Upper lobe of left lung (tissue), 6 donors: ENCODE results near the gene SNRNP48. TPM values are rescaled to one million over a fixed set of nuclear protein-coding genes. Genes with fewer than 3 reads are reported as not detected.
A peak's percentile ranks its signal among the peaks of the same experiment; 100 is the strongest.

Experiments used
- ATAC-seq, 2 donors: fragments of 200-7000 bp; cut with Tn5 transposase; one replicate each; pipeline ENCODE4 v1.9.1; 2022; ENCODE audit warnings: mild to moderate bottlenecking in 2 of 2, moderate library complexity in 2 of 2; ENCODE audit not compliant: low FRiP score in 2 of 2
- DNase-seq, 2 donors: peaks; one replicate each; pipeline ENCODE4 v3.0.0-alpha.2; 2019 to 2020
- H3K27ac ChIP-seq, 4 donors: fragments of 200-600 bp; sonication (generic); one replicate each; pipeline ENCODE4 v1.5.1; 2016 to 2019
- H3K27me3 ChIP-seq, 4 donors: fragments of 200-600 bp; sonication (generic); one replicate each; pipeline ENCODE4 v1.5.1; 2017 to 2019
- H3K36me3 ChIP-seq, 4 donors: fragments of 200-600 bp; sonication (generic); one replicate each; pipeline ENCODE4 v1.5.1; 2016 to 2019
- H3K4me1 ChIP-seq, 4 donors: fragments of 200-600 bp; sonication (generic); one replicate each; pipeline ENCODE4 v1.5.1; 2018 to 2019
- H3K4me3 ChIP-seq, 4 donors: fragments of 200-600 bp; sonication (generic); one replicate each; pipeline ENCODE4 v1.5.1; 2017 to 2019; ENCODE audit warnings: mild to moderate bottlenecking in 2 of 4, moderate library complexity in 1 of 4
- H3K9me3 ChIP-seq, 4 donors: fragments of 200-600 bp; sonication (generic); one replicate each; pipeline ENCODE4 v1.5.1; 2018 to 2019
- EP300 ChIP-seq, 4 donors: sonication (generic); formaldehyde crosslinking; IDR thresholded peaks; one replicate each; pipeline ENCODE4 v1.5.1; 2017; ENCODE audit warnings: antibody characterized with exemption in 4 of 4, control low read depth in 2 of 4
- POLR2A ChIP-seq, 4 donors: fragments of 450-650 bp; IDR thresholded peaks; one replicate each; pipeline ENCODE4 v1.5.1; 2016 to 2017; ENCODE audit warnings: antibody characterized with exemption in 4 of 4, mild to moderate bottlenecking in 2 of 4
- POLR2AphosphoS5 ChIP-seq, 2 donors: sonication (generic); formaldehyde crosslinking; IDR thresholded peaks; one replicate each; pipeline ENCODE4 v1.5.1; 2017; ENCODE audit warnings: antibody characterized with exemption in 2 of 2
- WGBS, 2 donors: methylation state at CpG; one replicate each; pipeline ENCODE4 v1.1.5; 2017 to 2018; 5-methylcytosine and 5-hydroxymethylcytosine counted together
- total RNA-seq, 6 donors: library from RNA; depleted of rRNA in 4 of 6; stranded (reverse); fragments of >200 nt in 4 of 6; gene quantifications; one replicate each; pipeline versions ENCODE4 v1.1.0 to v1.2.1, GENCODE V29; 2016 to 2021
- TF ChIP-seq, protein P1 (sequence below), 6 experiments: fragments of 450-650 bp in 4 of 6; fragments of 200-600 bp in 2 of 6; sonication (generic) in 2 of 6; IDR thresholded peaks; one replicate each; pipeline ENCODE4 v1.5.1; 2016 to 2019; ENCODE audit warnings: antibody characterized with exemption in 6 of 6
- donor health status: DM: no; HTN: no; CAD: no; lungs with moderate emphysema.
- donor health status: DM: no; HTN: yes; CAD: no; lungs with severe emphysema.

SNRNP48 gene
- total RNA-seq, 6 donors from 2014 or later: 1.3 to 23.0 (median 10.2) TPM

DNA sequence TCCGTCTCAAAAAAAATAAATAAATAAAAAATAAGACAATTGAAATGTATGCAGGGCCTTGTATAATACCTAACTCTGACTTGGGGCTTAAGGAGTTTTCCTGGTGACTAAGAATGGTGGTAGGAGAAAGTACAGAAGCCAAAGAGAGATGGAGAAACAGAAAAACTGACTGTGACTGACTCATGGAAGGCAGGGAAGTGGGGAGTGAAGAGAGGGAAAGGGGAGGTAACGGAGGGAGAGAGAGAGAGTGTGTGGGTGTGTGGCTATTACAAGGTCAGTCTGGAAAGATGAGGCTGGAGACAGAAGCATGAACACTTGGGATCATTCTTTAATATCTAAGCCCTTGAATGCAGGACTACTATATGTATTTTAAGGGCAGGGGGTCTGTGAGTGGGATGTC is 38.5 kb downstream of the SNRNP48 start:
- Histone ChIP-seq H3K27ac (no peak overlapping the region), H3K4me1 (no peaks in the 10 kb centered on the region), H3K27me3 (no peaks in the 10 kb centered on the region), H3K36me3 (no peaks in the 10 kb centered on the region), H3K9me3 (no peaks in the 10 kb centered on the region), H3K4me3 (no peak overlapping the region)
- WGBS, 2 donors: 75 to 87% methylated on average over 2 of the region's 2 CpGs
- TF ChIP-seq, protein P1, sequence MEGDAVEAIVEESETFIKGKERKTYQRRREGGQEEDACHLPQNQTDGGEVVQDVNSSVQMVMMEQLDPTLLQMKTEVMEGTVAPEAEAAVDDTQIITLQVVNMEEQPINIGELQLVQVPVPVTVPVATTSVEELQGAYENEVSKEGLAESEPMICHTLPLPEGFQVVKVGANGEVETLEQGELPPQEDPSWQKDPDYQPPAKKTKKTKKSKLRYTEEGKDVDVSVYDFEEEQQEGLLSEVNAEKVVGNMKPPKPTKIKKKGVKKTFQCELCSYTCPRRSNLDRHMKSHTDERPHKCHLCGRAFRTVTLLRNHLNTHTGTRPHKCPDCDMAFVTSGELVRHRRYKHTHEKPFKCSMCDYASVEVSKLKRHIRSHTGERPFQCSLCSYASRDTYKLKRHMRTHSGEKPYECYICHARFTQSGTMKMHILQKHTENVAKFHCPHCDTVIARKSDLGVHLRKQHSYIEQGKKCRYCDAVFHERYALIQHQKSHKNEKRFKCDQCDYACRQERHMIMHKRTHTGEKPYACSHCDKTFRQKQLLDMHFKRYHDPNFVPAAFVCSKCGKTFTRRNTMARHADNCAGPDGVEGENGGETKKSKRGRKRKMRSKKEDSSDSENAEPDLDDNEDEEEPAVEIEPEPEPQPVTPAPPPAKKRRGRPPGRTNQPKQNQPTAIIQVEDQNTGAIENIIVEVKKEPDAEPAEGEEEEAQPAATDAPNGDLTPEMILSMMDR (IDR thresholded peaks at IDR 0.05): no peak
- TF ChIP-seq POLR2A (IDR thresholded peaks at IDR 0.05) (no peak), EP300 (IDR thresholded peaks at IDR 0.05) (no peak), POLR2AphosphoS5 (IDR thresholded peaks at IDR 0.05) (no peak)
- DNase-seq (no peak), ATAC-seq (no peak)

DNA sequence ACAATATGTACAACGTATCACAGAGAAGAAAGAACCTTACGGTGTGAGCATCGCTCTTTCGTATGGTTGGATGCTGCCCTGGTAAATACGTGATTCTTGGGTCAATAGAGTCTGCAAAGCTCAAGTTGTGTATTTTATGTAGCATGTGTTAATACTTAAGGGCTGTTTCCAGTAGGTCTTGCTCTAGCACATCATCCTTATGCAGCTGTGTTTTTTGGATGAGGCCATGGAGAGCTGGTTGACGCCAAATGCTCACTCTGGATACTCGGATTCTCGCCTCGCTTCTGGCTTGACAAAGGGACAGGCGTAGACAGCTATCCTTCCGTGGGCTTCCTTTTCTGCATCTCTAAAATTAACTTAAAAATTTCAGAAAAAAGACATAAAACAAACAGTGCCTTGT is 38.9 kb downstream of the SNRNP48 start:
- no peaks in the 10 kb centered on the region for H3K36me3 ChIP-seq
- no peaks in the 10 kb centered on the region for H3K9me3 ChIP-seq
- ATAC-seq (no peak), DNase-seq (no peak)
- H3K4me1 ChIP-seq: no peaks in the 10 kb centered on the region
- H3K4me3 ChIP-seq: no peak overlapping the region
- H3K27me3 ChIP-seq: no peaks in the 10 kb centered on the region
- TF ChIP-seq EP300 (IDR thresholded peaks at IDR 0.05) (no peak), POLR2A (IDR thresholded peaks at IDR 0.05) (no peak), POLR2AphosphoS5 (IDR thresholded peaks at IDR 0.05) (no peak)
- TF ChIP-seq, protein P1 (IDR thresholded peaks at IDR 0.05): no peak
- no peak overlapping the region for H3K27ac ChIP-seq
- 91 to 92% methylated on average over 11 of the region's 11 CpGs for WGBS, 2 donors

DNA sequence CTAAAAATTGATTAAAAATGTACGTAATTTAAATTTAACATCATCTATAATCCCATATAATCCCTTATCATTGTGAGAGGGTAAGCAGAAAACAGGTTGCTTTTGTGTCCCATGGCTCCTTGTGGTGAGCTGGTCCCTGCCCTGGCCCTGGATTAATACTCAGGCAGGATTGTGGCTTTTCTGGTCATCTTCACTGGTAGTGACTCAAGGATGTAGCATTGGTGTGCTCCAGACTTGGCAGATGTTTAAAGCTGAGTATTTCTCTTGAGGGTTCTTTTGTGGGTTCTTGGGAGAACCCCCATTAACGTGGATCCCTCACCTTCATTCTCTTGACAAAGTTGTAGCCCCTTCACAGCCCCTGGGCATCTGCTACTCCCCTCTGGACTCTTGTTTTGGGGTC is 39.3 kb downstream of the SNRNP48 start:
- DNase-seq: no peak
- peak in 1 of 2 donors; percentile 12 for ATAC-seq
- Histone ChIP-seq H3K4me3 (no peak overlapping the region), H3K36me3 (no peaks in the 10 kb centered on the region), H3K27ac (no peak overlapping the region), H3K4me1 (no peaks in the 10 kb centered on the region), H3K27me3 (no peaks in the 10 kb centered on the region), H3K9me3 (no peaks in the 10 kb centered on the region)
- TF ChIP-seq POLR2A (IDR thresholded peaks at IDR 0.05): no peak
- TF ChIP-seq EP300 (IDR thresholded peaks at IDR 0.05): no peak
- TF ChIP-seq, protein P1 (IDR thresholded peaks at IDR 0.05): no peak
- no peak for TF ChIP-seq POLR2AphosphoS5 (IDR thresholded peaks at IDR 0.05)
- 45 to 59% methylated on average over 2 of the region's 2 CpGs for WGBS, 2 donors

DNA sequence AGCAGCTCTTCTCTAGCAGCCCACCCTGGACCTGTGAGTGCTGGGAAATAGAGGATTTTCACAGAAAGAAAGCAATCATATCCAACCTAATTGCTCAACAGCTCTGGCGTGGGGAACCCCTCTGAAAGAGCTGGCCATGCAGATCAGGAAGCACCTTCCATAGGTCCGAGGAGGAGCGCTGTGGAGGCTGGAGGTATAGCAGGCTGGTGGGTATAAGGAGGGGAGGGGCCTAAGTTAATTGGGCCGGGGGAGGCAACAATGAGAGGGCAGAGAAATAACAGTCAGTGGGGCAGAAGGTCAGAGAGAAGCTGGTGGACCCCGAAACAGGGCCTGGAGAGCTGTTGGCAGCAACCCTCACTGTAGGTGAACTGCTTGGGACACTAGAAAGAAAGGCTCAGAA is 40.8 kb downstream of the SNRNP48 start:
- no peak overlapping the region for H3K27ac ChIP-seq
- H3K36me3 ChIP-seq: no peaks in the 10 kb centered on the region
- 83 to 93% methylated on average over 5 of the region's 5 CpGs for WGBS, 2 donors
- no peak overlapping the region for H3K4me3 ChIP-seq
- ATAC-seq: no peak
- TF ChIP-seq EP300 (IDR thresholded peaks at IDR 0.05) (no peak), POLR2A (IDR thresholded peaks at IDR 0.05) (no peak), POLR2AphosphoS5 (IDR thresholded peaks at IDR 0.05) (no peak)
- TF ChIP-seq, protein P1 (IDR thresholded peaks at IDR 0.05): no peak
- no peaks in the 10 kb centered on the region for H3K4me1 ChIP-seq
- DNase-seq: no peak
- H3K27me3 ChIP-seq: no peaks in the 10 kb centered on the region
- no peaks in the 10 kb centered on the region for H3K9me3 ChIP-seq

DNA sequence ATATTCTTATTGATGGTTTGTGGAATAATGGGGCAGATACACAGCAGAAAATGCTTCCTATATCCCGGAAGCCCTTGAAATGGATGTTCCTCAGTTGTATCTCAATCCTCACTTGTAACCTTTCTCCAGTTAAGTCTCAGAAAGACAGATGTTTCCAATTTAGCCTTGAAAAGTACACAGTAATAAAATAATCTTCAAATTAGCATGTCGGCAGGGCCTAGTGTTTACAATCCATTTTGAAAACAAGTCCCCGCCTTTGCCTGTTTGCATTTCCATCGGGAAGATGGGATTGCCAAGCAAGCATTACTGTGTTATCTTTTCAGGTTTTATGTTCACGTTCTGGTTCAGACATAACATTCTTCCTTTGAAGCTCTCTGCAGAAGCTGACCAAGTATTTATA is 41.5 kb downstream of the SNRNP48 start:
- no peak for TF ChIP-seq EP300 (IDR thresholded peaks at IDR 0.05)
- TF ChIP-seq POLR2AphosphoS5 (IDR thresholded peaks at IDR 0.05): no peak
- TF ChIP-seq, protein P1 (IDR thresholded peaks at IDR 0.05): no peak
- TF ChIP-seq POLR2A (IDR thresholded peaks at IDR 0.05): no peak
- WGBS, 2 donors: 67 to 73% methylated on average over 5 of the region's 5 CpGs
- DNase-seq: no peak
- Histone ChIP-seq H3K27ac (no peak overlapping the region), H3K4me3 (no peak overlapping the region), H3K9me3 (no peaks in the 10 kb centered on the region), H3K4me1 (no peaks in the 10 kb centered on the region), H3K27me3 (no peaks in the 10 kb centered on the region), H3K36me3 (no peaks in the 10 kb centered on the region)
- no peak for ATAC-seq
